HEK293 (cell line): ENCODE data around the gene HK2.

Source experiments
- CTCF ChIA-PET: fragments of 350-600 bp; formaldehyde crosslinking; extraction: SDS; loops from one replicate; lab custom pipeline; 2021; ENCODE audit warnings: antibody characterized with exemption; lab: Yijun Ruan, JAX
- POLR2A ChIA-PET: fragments of 300-600 bp; formaldehyde crosslinking; extraction: SDS; loops from one replicate; lab custom pipeline; 2020; ENCODE audit warnings: antibody characterized with exemption, inconsistent platforms; lab: Yijun Ruan, JAX
- H3K27ac ChIP-seq: fragments of 200-500 bp; sonication (Bioruptor generic); 2 replicates; pipeline ENCODE4 v1.5.1; 2014; ENCODE audit warnings: low read depth, low read length, control low read depth, inconsistent platforms; ENCODE audit errors: extremely low read depth
- H3K36me3 ChIP-seq, 2 experiments: fragments of 200-500 bp in 1 of 2; sonication (Bioruptor generic) in 1 of 2; 1 replicate in 1 of 2; 2 replicates in 1 of 2; pipeline ENCODE4 v1.5.1; 2014 to 2017; ENCODE audit warnings: inconsistent platforms in 2 of 2, low read length in 2 of 2; ENCODE audit not compliant: control insufficient read depth in 2 of 2, insufficient read depth in 1 of 2
- H3K4me1 ChIP-seq: fragments of 200-500 bp; sonication (Bioruptor generic); 2 replicates; pipeline ENCODE4 v1.5.1; 2014; ENCODE audit warnings: mild to moderate bottlenecking, low read length, inconsistent platforms; ENCODE audit not compliant: control insufficient read depth, insufficient read depth
- H3K4me3 ChIP-seq: 2 replicates; pipeline ENCODE4 v1.5.1; 2011; ENCODE audit warnings: low read depth, mild to moderate bottlenecking, control low read depth, low read length, moderate library complexity
- H3K9me3 ChIP-seq: fragments of 200-500 bp; sonication (Bioruptor generic); 2 replicates; pipeline ENCODE4 v1.5.1; 2014; ENCODE audit warnings: low read depth, low read length, inconsistent platforms; ENCODE audit not compliant: control insufficient read depth, insufficient read depth
- GLIS1 ChIP-seq: fragments of 450-650 bp; formaldehyde crosslinking; IDR thresholded peaks from 2 replicates; pipeline ENCODE4 v1.5.1; 2016; ENCODE audit warnings: missing biosample characterization, missing genetic modification characterization
- IKZF3 ChIP-seq: fragments of 450-650 bp; IDR thresholded peaks from 2 replicates; pipeline ENCODE4 v1.5.0; 2018; ENCODE audit warnings: missing biosample characterization, mild to moderate bottlenecking, missing genetic modification characterization, moderate library complexity
- MEIS1 ChIP-seq: sonication (generic); formaldehyde crosslinking; IDR thresholded peaks from 2 replicates; pipeline ENCODE4 v1.8.1; 2022; ENCODE audit warnings: missing genetic modification reagents, mild to moderate bottlenecking, borderline replicate concordance
- SP7 ChIP-seq: fragments of 450-650 bp; formaldehyde crosslinking; IDR thresholded peaks from 2 replicates; pipeline ENCODE4 v1.5.1; 2016; ENCODE audit warnings: missing biosample characterization, missing genetic modification characterization
- ZBTB8A ChIP-seq: fragments of 450-650 bp; formaldehyde crosslinking; IDR thresholded peaks from 2 replicates; pipeline ENCODE4 v1.5.1; 2016; ENCODE audit warnings: missing biosample characterization, missing genetic modification characterization
- ZNF174 ChIP-seq: fragments of 450-650 bp; formaldehyde crosslinking; IDR thresholded peaks from 2 replicates; pipeline ENCODE4 v1.5.0; 2017; ENCODE audit warnings: missing biosample characterization, mild to moderate bottlenecking, missing genetic modification characterization
- ZNF416 ChIP-seq: fragments of 450-650 bp; formaldehyde crosslinking; IDR thresholded peaks from 2 replicates; pipeline ENCODE4 v1.5.1; 2016; ENCODE audit warnings: missing biosample characterization, missing genetic modification characterization
- ZNF501 ChIP-seq: fragments of 450-650 bp; formaldehyde crosslinking; IDR thresholded peaks from 2 replicates; pipeline ENCODE4 v1.5.1; 2016; ENCODE audit warnings: missing biosample characterization, missing genetic modification characterization
- ZNF600 ChIP-seq: fragments of 450-650 bp; formaldehyde crosslinking; IDR thresholded peaks from 2 replicates; pipeline ENCODE4 v1.5.1; 2016; ENCODE audit warnings: missing biosample characterization, missing genetic modification characterization
- ZNF654 ChIP-seq: fragments of 450-650 bp; formaldehyde crosslinking; IDR thresholded peaks from 2 replicates; pipeline ENCODE4 v1.5.1; 2016; ENCODE audit warnings: low read depth, missing biosample characterization, missing genetic modification characterization
- ZNF830 ChIP-seq: fragments of 450-650 bp; IDR thresholded peaks from 2 replicates; pipeline ENCODE4 v1.5.0; 2018; ENCODE audit warnings: missing biosample characterization, missing genetic modification characterization, low read depth, mild to moderate bottlenecking, moderate library complexity
- TF ChIP-seq, protein P1 (sequence below): fragments of 450-650 bp; formaldehyde crosslinking; IDR thresholded peaks from 2 replicates; pipeline ENCODE4 v1.5.1; 2016; ENCODE audit warnings: missing biosample characterization, missing genetic modification characterization
- TF ChIP-seq, protein P2 (sequence below): fragments of 450-650 bp; formaldehyde crosslinking; IDR thresholded peaks from 2 replicates; pipeline ENCODE4 v1.5.1; 2016; ENCODE audit warnings: missing biosample characterization, missing genetic modification characterization
- TF ChIP-seq, protein P3 (sequence below): fragments of 450-650 bp; formaldehyde crosslinking; IDR thresholded peaks from 2 replicates; pipeline ENCODE4 v1.5.1; 2017; ENCODE audit warnings: missing biosample characterization, mild to moderate bottlenecking, missing genetic modification characterization, moderate library complexity
- TF ChIP-seq, protein P4 (sequence below): fragments of 450-650 bp; formaldehyde crosslinking; conservative IDR thresholded peaks from 2 replicates; pipeline ENCODE4 v1.5.1; 2016; ENCODE audit warnings: low read depth, missing biosample characterization, missing genetic modification characterization

HK2 gene

DNA sequence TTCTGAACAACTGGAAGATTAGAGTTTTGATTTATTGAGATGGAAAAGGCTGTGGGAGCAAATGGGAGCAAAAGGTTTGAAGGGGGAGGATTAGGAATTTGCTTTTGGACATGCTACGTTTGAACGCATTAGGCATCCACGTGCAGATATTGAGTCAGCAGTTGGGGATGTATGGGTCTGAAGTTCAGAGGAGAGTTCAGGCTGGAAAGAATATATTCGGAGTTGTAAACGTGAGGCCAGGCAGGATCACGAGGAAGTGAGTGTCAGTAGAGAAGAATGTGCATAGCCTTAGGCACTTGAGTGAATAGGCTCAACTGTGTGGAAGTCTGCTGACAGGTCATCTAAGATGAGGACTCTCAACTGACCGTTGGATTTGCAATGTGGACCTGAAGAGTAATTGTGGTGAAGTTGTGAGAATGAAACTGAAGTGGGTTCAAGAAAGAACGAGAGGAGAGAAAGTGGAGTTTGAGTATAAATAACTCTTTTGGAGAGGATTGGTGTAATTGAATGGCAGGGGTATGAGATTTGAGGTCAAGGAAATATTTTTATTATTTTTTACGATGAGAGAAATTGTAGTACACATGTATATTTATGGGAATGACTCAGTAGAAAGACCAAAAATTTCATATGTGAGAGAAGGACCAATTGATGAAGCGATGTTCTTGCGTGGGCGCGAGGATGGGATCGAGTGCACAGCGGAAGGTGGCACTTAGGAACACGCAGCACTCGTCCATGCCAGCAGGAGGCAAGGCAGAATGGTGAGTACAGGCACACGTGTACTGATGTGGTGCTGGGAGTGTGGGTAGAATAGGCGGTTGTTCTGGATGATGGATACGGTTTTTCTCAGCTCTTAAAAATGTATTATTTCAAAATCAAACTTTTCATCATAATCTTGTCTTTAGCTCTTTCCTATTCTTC, 84.0 kb downstream of the HK2 start:
- H3K9me3 ChIP-seq, result no peaks in the 10 kb centered on the region
- no peak overlapping the region for H3K27ac ChIP-seq
- no peak overlapping the region for H3K4me3 ChIP-seq
- ChIA-PET CTCF (interaction anchor here (0.6 to 2.5 kb wide), 11 partner anchors 9 to 702 kb away, joined by 3 to 19 read pairs (median 4); no protein-coding TSS in a partner anchor), POLR2A (no interaction called here)
- H3K36me3 ChIP-seq, result no peaks in the 10 kb centered on the region
- H3K4me1 ChIP-seq, result no peaks in the 10 kb centered on the region
- TF ChIP-seq IKZF3 (no peak), ZNF600 (tag by site-specific recombination) (no peak), MEIS1 (CRISPR knock-in tag) (no peak), ZNF416 (tag by site-specific recombination) (no peak), ZNF501 (tag by site-specific recombination) (no peak), ZNF174 (tag by site-specific recombination) (no peak), SP7 (no peak), ZNF830 (tag by site-specific recombination) (no peak)
- TF ChIP-seq, protein P1, sequence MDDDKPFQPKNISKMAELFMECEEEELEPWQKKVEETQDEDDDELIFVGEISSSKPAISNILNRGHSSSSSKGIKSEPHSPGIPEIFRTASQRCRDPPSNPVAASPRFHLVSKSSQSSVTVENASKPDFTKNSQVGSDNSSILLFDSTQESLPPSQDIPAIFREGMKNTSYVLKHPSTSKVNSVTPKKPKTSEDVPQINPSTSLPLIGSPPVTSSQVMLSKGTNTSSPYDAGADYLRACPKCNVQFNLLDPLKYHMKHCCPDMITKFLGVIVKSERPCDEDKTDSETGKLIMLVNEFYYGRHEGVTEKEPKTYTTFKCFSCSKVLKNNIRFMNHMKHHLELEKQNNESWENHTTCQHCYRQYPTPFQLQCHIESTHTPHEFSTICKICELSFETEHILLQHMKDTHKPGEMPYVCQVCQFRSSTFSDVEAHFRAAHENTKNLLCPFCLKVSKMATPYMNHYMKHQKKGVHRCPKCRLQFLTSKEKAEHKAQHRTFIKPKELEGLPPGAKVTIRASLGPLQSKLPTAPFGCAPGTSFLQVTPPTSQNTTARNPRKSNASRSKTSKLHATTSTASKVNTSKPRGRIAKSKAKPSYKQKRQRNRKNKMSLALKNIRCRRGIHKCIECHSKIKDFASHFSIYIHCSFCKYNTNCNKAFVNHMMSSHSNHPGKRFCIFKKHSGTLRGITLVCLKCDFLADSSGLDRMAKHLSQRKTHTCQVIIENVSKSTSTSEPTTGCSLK (tag by site-specific recombination), result no peak
- TF ChIP-seq, protein P2, sequence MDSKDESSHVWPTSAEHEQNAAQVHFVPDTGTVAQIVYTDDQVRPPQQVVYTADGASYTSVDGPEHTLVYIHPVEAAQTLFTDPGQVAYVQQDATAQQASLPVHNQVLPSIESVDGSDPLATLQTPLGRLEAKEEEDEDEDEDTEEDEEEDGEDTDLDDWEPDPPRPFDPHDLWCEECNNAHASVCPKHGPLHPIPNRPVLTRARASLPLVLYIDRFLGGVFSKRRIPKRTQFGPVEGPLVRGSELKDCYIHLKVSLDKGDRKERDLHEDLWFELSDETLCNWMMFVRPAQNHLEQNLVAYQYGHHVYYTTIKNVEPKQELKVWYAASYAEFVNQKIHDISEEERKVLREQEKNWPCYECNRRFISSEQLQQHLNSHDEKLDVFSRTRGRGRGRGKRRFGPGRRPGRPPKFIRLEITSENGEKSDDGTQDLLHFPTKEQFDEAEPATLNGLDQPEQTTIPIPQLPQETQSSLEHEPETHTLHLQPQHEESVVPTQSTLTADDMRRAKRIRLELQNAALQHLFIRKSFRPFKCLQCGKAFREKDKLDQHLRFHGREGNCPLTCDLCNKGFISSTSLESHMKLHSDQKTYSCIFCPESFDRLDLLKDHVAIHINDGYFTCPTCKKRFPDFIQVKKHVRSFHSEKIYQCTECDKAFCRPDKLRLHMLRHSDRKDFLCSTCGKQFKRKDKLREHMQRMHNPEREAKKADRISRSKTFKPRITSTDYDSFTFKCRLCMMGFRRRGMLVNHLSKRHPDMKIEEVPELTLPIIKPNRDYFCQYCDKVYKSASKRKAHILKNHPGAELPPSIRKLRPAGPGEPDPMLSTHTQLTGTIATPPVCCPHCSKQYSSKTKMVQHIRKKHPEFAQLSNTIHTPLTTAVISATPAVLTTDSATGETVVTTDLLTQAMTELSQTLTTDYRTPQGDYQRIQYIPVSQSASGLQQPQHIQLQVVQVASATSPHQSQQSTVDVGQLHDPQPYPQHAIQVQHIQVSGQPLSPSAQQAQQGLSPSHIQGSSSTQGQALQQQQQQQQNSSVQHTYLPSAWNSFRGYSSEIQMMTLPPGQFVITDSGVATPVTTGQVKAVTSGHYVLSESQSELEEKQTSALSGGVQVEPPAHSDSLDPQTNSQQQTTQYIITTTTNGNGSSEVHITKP, result no peak
- TF ChIP-seq, protein P3, sequence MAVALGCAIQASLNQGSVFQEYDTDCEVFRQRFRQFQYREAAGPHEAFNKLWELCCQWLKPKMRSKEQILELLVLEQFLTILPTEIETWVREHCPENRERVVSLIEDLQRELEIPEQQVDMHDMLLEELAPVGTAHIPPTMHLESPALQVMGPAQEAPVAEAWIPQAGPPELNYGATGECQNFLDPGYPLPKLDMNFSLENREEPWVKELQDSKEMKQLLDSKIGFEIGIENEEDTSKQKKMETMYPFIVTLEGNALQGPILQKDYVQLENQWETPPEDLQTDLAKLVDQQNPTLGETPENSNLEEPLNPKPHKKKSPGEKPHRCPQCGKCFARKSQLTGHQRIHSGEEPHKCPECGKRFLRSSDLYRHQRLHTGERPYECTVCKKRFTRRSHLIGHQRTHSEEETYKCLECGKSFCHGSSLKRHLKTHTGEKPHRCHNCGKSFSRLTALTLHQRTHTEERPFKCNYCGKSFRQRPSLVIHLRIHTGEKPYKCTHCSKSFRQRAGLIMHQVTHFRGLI (tag by site-specific recombination), result no peak

DNA sequence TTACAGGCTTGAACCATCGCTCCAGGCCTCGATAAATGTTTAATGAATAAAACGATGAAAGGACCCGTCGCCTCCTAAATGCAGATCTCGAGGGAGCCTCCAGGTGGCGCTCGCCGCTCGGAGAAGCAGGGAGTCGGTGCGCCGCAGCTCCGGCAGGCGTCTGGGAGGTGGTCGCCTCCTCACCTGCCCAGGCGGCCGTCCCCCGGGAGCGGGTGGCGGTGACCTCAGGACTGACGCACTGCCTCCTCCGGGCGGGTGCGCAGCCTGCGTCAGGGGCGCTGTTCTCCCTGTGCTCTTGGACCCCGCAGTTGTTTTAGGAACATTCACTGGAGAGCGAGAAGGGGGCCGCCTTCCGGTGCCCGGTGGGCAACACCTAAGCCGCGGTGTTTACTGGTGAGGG, 85.9 kb downstream of the HK2 start:
- Histone ChIP-seq H3K9me3 (no peaks in the 10 kb centered on the region), H3K4me1 (no peaks in the 10 kb centered on the region), H3K4me3 (peak overlapping the region; percentile 38), H3K36me3 (no peaks in the 10 kb centered on the region), H3K27ac (no peak overlapping the region)
- ChIA-PET POLR2A (no interaction called here), CTCF (interaction anchor here (0.5 to 2.5 kb wide), 22 partner anchors 9 to 1785 kb away, joined by 3 to 19 read pairs (median 4); no protein-coding TSS in a partner anchor)
- TF ChIP-seq, protein P1 (tag by site-specific recombination), result no peak
- TF ChIP-seq, protein P4, sequence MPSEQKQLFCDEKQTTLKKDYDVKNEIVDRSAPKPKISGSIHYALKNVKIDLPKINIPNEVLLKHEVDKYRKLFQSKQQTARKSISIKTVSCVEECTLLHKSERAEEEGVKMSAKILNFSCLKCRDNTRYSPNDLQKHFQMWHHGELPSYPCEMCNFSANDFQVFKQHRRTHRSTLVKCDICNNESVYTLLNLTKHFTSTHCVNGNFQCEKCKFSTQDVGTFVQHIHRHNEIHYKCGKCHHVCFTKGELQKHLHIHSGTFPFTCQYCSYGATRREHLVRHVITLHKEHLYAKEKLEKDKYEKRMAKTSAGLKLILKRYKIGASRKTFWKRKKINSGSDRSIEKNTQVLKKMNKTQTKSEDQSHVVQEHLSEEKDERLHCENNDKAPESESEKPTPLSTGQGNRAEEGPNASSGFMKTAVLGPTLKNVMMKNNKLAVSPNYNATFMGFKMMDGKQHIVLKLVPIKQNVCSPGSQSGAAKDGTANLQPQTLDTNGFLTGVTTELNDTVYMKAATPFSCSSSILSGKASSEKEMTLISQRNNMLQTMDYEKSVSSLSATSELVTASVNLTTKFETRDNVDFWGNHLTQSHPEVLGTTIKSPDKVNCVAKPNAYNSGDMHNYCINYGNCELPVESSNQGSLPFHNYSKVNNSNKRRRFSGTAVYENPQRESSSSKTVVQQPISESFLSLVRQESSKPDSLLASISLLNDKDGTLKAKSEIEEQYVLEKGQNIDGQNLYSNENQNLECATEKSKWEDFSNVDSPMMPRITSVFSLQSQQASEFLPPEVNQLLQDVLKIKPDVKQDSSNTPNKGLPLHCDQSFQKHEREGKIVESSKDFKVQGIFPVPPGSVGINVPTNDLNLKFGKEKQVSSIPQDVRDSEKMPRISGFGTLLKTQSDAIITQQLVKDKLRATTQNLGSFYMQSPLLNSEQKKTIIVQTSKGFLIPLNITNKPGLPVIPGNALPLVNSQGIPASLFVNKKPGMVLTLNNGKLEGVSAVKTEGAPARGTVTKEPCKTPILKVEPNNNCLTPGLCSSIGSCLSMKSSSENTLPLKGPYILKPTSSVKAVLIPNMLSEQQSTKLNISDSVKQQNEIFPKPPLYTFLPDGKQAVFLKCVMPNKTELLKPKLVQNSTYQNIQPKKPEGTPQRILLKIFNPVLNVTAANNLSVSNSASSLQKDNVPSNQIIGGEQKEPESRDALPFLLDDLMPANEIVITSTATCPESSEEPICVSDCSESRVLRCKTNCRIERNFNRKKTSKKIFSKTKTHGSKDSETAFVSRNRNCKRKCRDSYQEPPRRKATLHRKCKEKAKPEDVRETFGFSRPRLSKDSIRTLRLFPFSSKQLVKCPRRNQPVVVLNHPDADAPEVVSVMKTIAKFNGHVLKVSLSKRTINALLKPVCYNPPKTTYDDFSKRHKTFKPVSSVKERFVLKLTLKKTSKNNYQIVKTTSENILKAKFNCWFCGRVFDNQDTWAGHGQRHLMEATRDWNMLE (tag by site-specific recombination), result no peak
- peak; percentile 58 for TF ChIP-seq ZNF654 (tag by site-specific recombination)
- peak; percentile 73 for TF ChIP-seq GLIS1 (tag by site-specific recombination)
- 0 out of 2 replicates have a peak, but pooled peaks have one; percentile 29 for TF ChIP-seq ZBTB8A (tag by site-specific recombination)
